HepG2 (cell line): ENCODE measurements around the gene ZNF25. TPM values are rescaled to one million over a fixed set of nuclear protein-coding genes. Genes with fewer than 3 reads are reported as not detected.

Experiments used
- ATAC-seq: fragments of 200-7000 bp; cut with Tn5 transposase; 3 replicates; pipeline ENCODE4 v1.9.1; 2020; ENCODE audit warnings: mild to moderate bottlenecking, moderate library complexity
- BruUV-seq: library from RNA; stranded (reverse); fragments of 400-500 nt; replicated peaks from 2 replicates; lab custom pipeline; 2021; lab: Mats Ljungman, UMichigan
- CTCF ChIA-PET: fragments of 300-600 bp; formaldehyde crosslinking; extraction: SDS; loops from one replicate; lab custom pipeline; 2021; ENCODE audit warnings: low total read pairs, inconsistent platforms, low intra/inter-chr PET ratio; lab: Yijun Ruan, JAX
- POLR2A ChIA-PET: fragments of 350-600 bp; sonication (Branson Sonifier 250); formaldehyde crosslinking; loops from one replicate; lab custom pipeline; 2020; ENCODE audit warnings: antibody characterized with exemption, inconsistent platforms; lab: Yijun Ruan, JAX
- DNase-seq: peaks from one replicate; pipeline ENCODE4 v3.0.0-alpha.2; 2015; ENCODE audit warnings: low spot score
- FAIRE-seq: peaks from 3 replicates; lab custom pipeline; 2011; peaks lifted over from hg19 to GRCh38; lab: Jason Lieb, UNC
- H2AFZ ChIP-seq: one replicate; pipeline ENCODE4 v1.6.1; 2011; ENCODE audit warnings: low read length, inconsistent platforms
- H3K27ac ChIP-seq: fragments of 300-600 bp; 3 replicates; pipeline ENCODE4 v1.8.0; 2011; ENCODE audit warnings: mixed run types, mild to moderate bottlenecking, mixed read lengths, low read length, inconsistent platforms; ENCODE audit not compliant: insufficient read depth; ENCODE audit errors: extremely low read length
- H3K27me3 ChIP-seq, 2 experiments: fragments of 200-600 bp in 1 of 2; 2 replicates in 1 of 2; 3 replicates in 1 of 2; pipeline versions ENCODE4 v1.6.0 to v1.8.0; 2011; ENCODE audit warnings: low read length in 2 of 2, mild to moderate bottlenecking in 2 of 2, moderate library complexity in 2 of 2, inconsistent platforms in 1 of 2; ENCODE audit not compliant: insufficient read depth in 2 of 2, control insufficient read depth in 1 of 2
- H3K36me3 ChIP-seq, 2 experiments: fragments of 200-600 bp in 1 of 2; replicated peaks in 1 of 2; 2 replicates in 1 of 2; 3 replicates in 1 of 2; pipeline versions ENCODE4 v1.5.1 to v1.8.0; 2011; ENCODE audit warnings: low read length in 2 of 2, inconsistent platforms in 1 of 2; ENCODE audit not compliant: insufficient read depth in 2 of 2, control insufficient read depth in 1 of 2
- H3K4me1 ChIP-seq: 2 replicates; pipeline ENCODE4 v1.5.1; 2012; ENCODE audit warnings: low read length, inconsistent platforms; ENCODE audit not compliant: insufficient read depth
- H3K4me2 ChIP-seq: 2 replicates; pipeline ENCODE4 v1.6.0; 2011; ENCODE audit warnings: low read depth, low read length, inconsistent platforms
- H3K4me3 ChIP-seq, 3 experiments: fragments of 200-600 bp in 1 of 3; sonication (generic), shearing (Covaris generic) in 1 of 3; replicated peaks in 1 of 3; 2 replicates each; pipeline ENCODE4 v1.5.1; 2011 to 2016; ENCODE audit warnings: low read length in 3 of 3, inconsistent platforms in 2 of 3, low read depth in 2 of 3, mild to moderate bottlenecking in 2 of 3, control low read depth in 1 of 3, mixed read lengths in 1 of 3; ENCODE audit not compliant: insufficient read depth in 1 of 3
- H3K79me2 ChIP-seq: one replicate; pipeline ENCODE4 v1.6.1; 2011; ENCODE audit warnings: low read length, inconsistent platforms; ENCODE audit not compliant: insufficient read depth
- H3K9ac ChIP-seq: 2 replicates; pipeline ENCODE4 v1.6.0; 2011; ENCODE audit warnings: mild to moderate bottlenecking, low read depth, low read length, inconsistent platforms; ENCODE audit not compliant: insufficient read depth
- H3K9me3 ChIP-seq: 2 replicates; pipeline ENCODE4 v1.5.1; 2012; ENCODE audit warnings: mild to moderate bottlenecking, low read length
- H4K20me1 ChIP-seq: 2 replicates; pipeline ENCODE4 v1.6.0; 2011; ENCODE audit warnings: inconsistent platforms, mild to moderate bottlenecking, low read length, moderate library complexity; ENCODE audit not compliant: insufficient read depth
- HHEX ChIP-seq: IDR thresholded peaks from 2 replicates; pipeline ENCODE4 v1.6.1; 2016; ENCODE audit warnings: control low read depth
- RXRB ChIP-seq: IDR thresholded peaks from 2 replicates; pipeline ENCODE4 v1.6.1; 2016; ENCODE audit warnings: borderline replicate concordance, missing genetic modification reagents, missing compliant biosample characterization
- ZBTB43 ChIP-seq: sonication (generic); formaldehyde crosslinking; conservative IDR thresholded peaks from 2 replicates; pipeline ENCODE4 v1.4.0; 2020; ENCODE audit warnings: missing genetic modification reagents
- ZNF724P ChIP-seq: sonication (generic); formaldehyde crosslinking; IDR thresholded peaks from 2 replicates; pipeline ENCODE4 v1.8.0; 2022; ENCODE audit warnings: missing genetic modification reagents, borderline replicate concordance
- WGBS: methylation state at CpG from one replicate; pipeline ENCODE4 v1.1.6; 2017; ENCODE audit warnings: low lambda C conversion rate; 5-methylcytosine and 5-hydroxymethylcytosine counted together
- in situ Hi-C: cut with HindIII; loops from 2 replicates; pipeline ENCODE4 v1.10.0; 2017; ENCODE audit warnings: low pct_unique_long_range_greater_than_20kb; ENCODE audit not compliant: extremely low pct_ligation_motif_present
- intact Hi-C: fragments of 100-400 bp; cut with micrococcal nuclease; formaldehyde crosslinking; loops from one replicate; pipeline ENCODE4 v1.10.0; 2022; ENCODE audit not compliant: unreplicated experiment
- polyA plus RNA-seq, 8 experiments: library from polyadenylated mRNA; depleted of rRNA in 3 of 8; stranded (reverse) in 7 of 8; unstranded in 1 of 8; fragments of >200 nt; fragmentation: Illumina TruSeq in 4 of 8; extraction: Trizol in 4 of 8; gene quantifications; 2 replicates each; pipeline versions ENCODE4 v1.2.1 to v1.2.3, GENCODE V29; 2011 to 2016; ENCODE audit warnings: low read depth in 4 of 8, missing spikeins in 1 of 8, mixed read lengths in 1 of 8; ENCODE audit not compliant: insufficient read depth in 1 of 8
- total RNA-seq, 5 experiments: library from RNA; depleted of rRNA; stranded (reverse); fragments of >200 nt; fragmentation: Illumina TruSeq; extraction: Trizol; gene quantifications; 2 replicates each; pipeline ENCODE4 v1.2.3, GENCODE V29; 2016; ENCODE audit warnings: low read depth in 1 of 5
- TF ChIP-seq, protein P1 (sequence below): sonication (generic); formaldehyde crosslinking; IDR thresholded peaks from 2 replicates; pipeline ENCODE4 v1.9.0; 2022; ENCODE audit warnings: low read depth, missing genetic modification reagents
- TF ChIP-seq, protein P2 (sequence below): sonication (generic); formaldehyde crosslinking; IDR thresholded peaks from 2 replicates; pipeline ENCODE4 v1.4.0; 2020; ENCODE audit warnings: missing genetic modification reagents, mild to moderate bottlenecking, borderline replicate concordance

The ZNF25 gene
- total and polyA plus RNA-seq, 2 of the 13 experiments (the other 11 are each of a cell fraction or from before 2014, with no cell fraction given): 1.4 to 1.5 TPM

GRCh38 chr10:38007551-38007950, 31.1 kb upstream of the ZNF25 start (continued):
- TF ChIP-seq, protein P1, sequence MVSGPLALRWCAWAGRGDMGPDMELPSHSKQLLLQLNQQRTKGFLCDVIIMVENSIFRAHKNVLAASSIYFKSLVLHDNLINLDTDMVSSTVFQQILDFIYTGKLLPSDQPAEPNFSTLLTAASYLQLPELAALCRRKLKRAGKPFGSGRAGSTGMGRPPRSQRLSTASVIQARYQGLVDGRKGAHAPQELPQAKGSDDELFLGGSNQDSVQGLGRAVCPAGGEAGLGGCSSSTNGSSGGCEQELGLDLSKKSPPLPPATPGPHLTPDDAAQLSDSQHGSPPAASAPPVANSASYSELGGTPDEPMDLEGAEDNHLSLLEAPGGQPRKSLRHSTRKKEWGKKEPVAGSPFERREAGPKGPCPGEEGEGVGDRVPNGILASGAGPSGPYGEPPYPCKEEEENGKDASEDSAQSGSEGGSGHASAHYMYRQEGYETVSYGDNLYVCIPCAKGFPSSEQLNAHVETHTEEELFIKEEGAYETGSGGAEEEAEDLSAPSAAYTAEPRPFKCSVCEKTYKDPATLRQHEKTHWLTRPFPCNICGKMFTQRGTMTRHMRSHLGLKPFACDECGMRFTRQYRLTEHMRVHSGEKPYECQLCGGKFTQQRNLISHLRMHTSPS: no peak
- TF ChIP-seq, protein P2, sequence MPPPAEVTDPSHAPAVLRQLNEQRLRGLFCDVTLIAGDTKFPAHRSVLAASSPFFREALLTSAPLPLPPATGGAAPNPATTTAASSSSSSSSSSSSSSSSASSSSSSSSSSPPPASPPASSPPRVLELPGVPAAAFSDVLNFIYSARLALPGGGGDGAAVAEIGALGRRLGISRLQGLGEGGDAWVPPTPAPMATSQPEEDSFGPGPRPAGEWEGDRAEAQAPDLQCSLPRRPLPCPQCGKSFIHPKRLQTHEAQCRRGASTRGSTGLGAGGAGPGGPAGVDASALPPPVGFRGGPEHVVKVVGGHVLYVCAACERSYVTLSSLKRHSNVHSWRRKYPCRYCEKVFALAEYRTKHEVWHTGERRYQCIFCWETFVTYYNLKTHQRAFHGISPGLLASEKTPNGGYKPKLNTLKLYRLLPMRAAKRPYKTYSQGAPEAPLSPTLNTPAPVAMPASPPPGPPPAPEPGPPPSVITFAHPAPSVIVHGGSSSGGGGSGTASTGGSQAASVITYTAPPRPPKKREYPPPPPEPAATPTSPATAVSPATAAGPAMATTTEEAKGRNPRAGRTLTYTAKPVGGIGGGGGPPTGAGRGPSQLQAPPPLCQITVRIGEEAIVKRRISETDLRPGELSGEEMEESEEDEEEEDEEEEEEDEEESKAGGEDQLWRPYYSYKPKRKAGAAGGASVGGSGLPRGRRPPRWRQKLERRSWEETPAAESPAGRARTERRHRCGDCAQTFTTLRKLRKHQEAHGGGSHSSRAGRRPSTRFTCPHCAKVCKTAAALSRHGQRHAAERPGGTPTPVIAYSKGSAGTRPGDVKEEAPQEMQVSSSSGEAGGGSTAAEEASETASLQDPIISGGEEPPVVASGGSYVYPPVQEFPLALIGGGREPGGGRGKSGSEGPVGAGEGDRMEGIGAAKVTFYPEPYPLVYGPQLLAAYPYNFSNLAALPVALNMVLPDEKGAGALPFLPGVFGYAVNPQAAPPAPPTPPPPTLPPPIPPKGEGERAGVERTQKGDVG: no peak
- TF ChIP-seq HHEX (CRISPR knock-in tag): no peak
- no peak for TF ChIP-seq RXRB (CRISPR knock-in tag)
- TF ChIP-seq, all 625 proteins: peak for 0

DNA sequence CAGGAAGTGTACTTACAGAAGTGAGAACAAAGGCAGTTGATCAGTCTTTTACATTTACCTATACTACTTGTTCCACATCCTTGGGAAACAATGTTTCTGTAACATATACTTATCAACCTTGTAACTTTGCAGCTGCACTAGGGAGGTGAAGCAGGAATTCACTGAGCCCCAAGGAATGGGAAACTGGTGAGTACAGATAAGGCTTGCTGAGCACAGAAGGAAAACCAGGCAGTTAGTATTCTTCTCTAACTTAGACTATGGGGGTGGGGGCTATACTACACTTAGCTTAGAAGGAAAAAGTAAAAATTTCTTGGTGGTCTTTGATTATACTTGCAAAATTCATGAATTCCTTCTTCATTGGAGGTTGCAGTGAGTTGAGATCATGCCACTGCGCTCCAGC, 27.1 kb upstream of the ZNF25 start:
- Histone ChIP-seq H3K9ac (no peak overlapping the region), H3K4me2 (no peak overlapping the region), H3K27me3 (no peaks in the 10 kb centered on the region; a peak in 1 of 5 replicates)
- TF ChIP-seq ZNF724P (CRISPR knock-in tag) (no peak), ZBTB43 (CRISPR knock-in tag) (no peak)
- TF ChIP-seq, all 625 proteins: peak for 0
- no peaks in the 10 kb centered on the region for H3K9me3 ChIP-seq
- BruUV-seq: no TSS peak
- CTCF ChIA-PET: no interaction called here
- H3K27ac ChIP-seq: no peak overlapping the region
- no peak overlapping the region for H2AFZ ChIP-seq
- H3K4me3 ChIP-seq: no peak overlapping the region
- ATAC-seq (no peak), DNase-seq (no peak), FAIRE-seq (no peak)
- no peaks in the 10 kb centered on the region for H3K36me3 ChIP-seq
- in situ Hi-C loops (no loop called here), intact Hi-C loops (no loop called here)
- no peaks in the 10 kb centered on the region for H4K20me1 ChIP-seq
- no peaks in the 10 kb centered on the region for H3K4me1 ChIP-seq
- POLR2A ChIA-PET: no interaction called here
- WGBS: 65% methylated on average over 1 of the region's 1 CpG
- no peaks in the 10 kb centered on the region for H3K79me2 ChIP-seq
